K562 (cell line): ENCODE measurements around the gene STK11. TPM values are rescaled to one million over a fixed set of nuclear protein-coding genes. Genes with fewer than 3 reads are reported as not detected.
A peak's percentile ranks its signal among the peaks of the same experiment; 100 is the strongest.

Experiments used
- NONO ChIP-seq, 2 experiments: fragments of 200-400 bp in 1 of 2; fragments of 450-650 bp in 1 of 2; formaldehyde crosslinking in 1 of 2; IDR thresholded peaks; 2 replicates each; pipeline ENCODE4 v1.6.1; 2017; ENCODE audit warnings: low read depth in 2 of 2, mild to moderate bottlenecking in 2 of 2, moderate library complexity in 2 of 2, low read length in 1 of 2
- SIRT6 ChIP-seq: IDR thresholded peaks from one replicate; pipeline ENCODE4 v1.6.1; 2012; ENCODE audit warnings: low read depth, mild to moderate bottlenecking, control low read depth, inconsistent platforms, low read length, moderate library complexity
- SOX6 ChIP-seq: fragments of 450-650 bp; IDR thresholded peaks from 2 replicates; pipeline ENCODE4 v1.6.1; 2014; ENCODE audit warnings: mild to moderate bottlenecking
- TOE1 ChIP-seq, 2 experiments: fragments of 450-650 bp in 1 of 2; sonication (generic) in 1 of 2; formaldehyde crosslinking in 1 of 2; IDR thresholded peaks; 2 replicates each; pipeline versions ENCODE4 v1.7.1 to v1.8.0; 2016 to 2022; ENCODE audit warnings: borderline replicate concordance in 2 of 2, mild to moderate bottlenecking in 2 of 2, antibody characterized with exemption in 1 of 2, inconsistent platforms in 1 of 2, low read depth in 1 of 2, missing genetic modification reagents in 1 of 2, moderate library complexity in 1 of 2
- ZFX ChIP-seq: sonication (generic); formaldehyde crosslinking; IDR thresholded peaks from 2 replicates; pipeline ENCODE4 v1.8.0; 2022; ENCODE audit warnings: mild to moderate bottlenecking, missing genetic modification reagents, moderate library complexity
- ZNF436 ChIP-seq: fragments of 250-450, 450-650 bp; sonication (Bioruptor Pico); formaldehyde crosslinking; IDR thresholded peaks from 2 replicates; pipeline ENCODE4 v1.7.0; 2020; ENCODE audit warnings: mild to moderate bottlenecking
- ZNF76 ChIP-seq: fragments of 250-450 bp; sonication (Bioruptor Pico); IDR thresholded peaks from 2 replicates; pipeline ENCODE4 v1.4.0; 2020; ENCODE audit warnings: mild to moderate bottlenecking, moderate library complexity, borderline replicate concordance
- polyA plus RNA-seq, 8 experiments: library from polyadenylated mRNA; depleted of rRNA in 4 of 8; stranded (reverse) in 5 of 8; unstranded in 3 of 8; fragments of >200 nt; fragmentation: Nextera tagmentation in 2 of 8; fragmentation: Illumina TruSeq in 1 of 8; extraction: Ambion mirVana in 2 of 8; extraction: Trizol in 1 of 8; gene quantifications; 2 replicates each; pipeline versions ENCODE4 v1.2.1 to v1.2.3, GENCODE V29; 2011 to 2014; ENCODE audit warnings: inconsistent platforms in 1 of 8, missing spikeins in 1 of 8
- total RNA-seq, 7 experiments: library from RNA; depleted of rRNA in 6 of 7; stranded (reverse); fragments of >200 nt in 6 of 7; fragmentation: Illumina TruSeq in 2 of 7; extraction: Trizol in 2 of 7; gene quantifications; 2 replicates each; pipeline versions ENCODE4 v1.2.1 to v1.2.3, GENCODE V29; 2011 to 2021; ENCODE audit warnings: low replicate concordance in 1 of 7
- TF ChIP-seq, protein P1 (sequence below): fragments of 450-650 bp; IDR thresholded peaks from 2 replicates; pipeline ENCODE4 v1.6.1; 2016; ENCODE audit warnings: mild to moderate bottlenecking, moderate library complexity
- TF ChIP-seq, protein P2 (sequence below): fragments of 250-450 bp; sonication (Bioruptor Pico); IDR thresholded peaks from 2 replicates; pipeline ENCODE4 v1.8.0; 2021; ENCODE audit warnings: borderline replicate concordance, mild to moderate bottlenecking, moderate library complexity; ENCODE audit not compliant: poor library complexity, severe bottlenecking
- TF ChIP-seq, protein P3 (sequence below): sonication (generic); formaldehyde crosslinking; IDR thresholded peaks from 2 replicates; pipeline ENCODE4 v1.8.1; 2023; ENCODE audit warnings: mild to moderate bottlenecking, missing genetic modification reagents, moderate library complexity
- TF ChIP-seq, protein P4 (sequence below): sonication (generic); formaldehyde crosslinking; IDR thresholded peaks from 2 replicates; pipeline ENCODE4 v1.8.1; 2022; ENCODE audit warnings: missing genetic modification reagents

The STK11 gene
- total and polyA plus RNA-seq, 9 of the 15 experiments (the other 6 are each of a cell fraction or from before 2014, with no cell fraction given), result 0.15 to 96.5 (median 31.7) TPM

DNA sequence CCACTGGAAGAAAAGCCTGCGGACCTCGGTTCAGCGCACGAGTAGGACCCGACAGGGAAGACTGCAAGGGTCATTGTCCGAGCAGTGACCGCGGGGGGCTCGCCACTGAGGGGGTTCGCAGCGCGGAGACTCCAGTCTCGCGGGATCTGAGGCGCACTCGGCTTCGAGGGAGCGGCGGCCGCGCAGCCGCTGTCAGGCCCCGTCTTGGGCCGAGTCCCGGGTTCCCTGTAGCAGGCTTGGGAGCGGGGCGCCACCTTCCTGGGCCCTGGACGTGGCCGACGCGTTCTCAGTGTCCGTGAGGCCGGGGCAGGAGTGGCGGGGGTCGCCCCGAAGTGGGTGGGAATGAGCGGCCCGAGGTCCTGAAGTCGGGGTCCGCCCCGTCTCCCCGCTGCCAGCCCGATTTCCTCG, 69.3 kb downstream of the STK11 start (continued):
- TF ChIP-seq TOE1 (IDR thresholded peaks at IDR 0.05; ENCODE audit: borderline replicate concordance) (peak; percentile 24; the same call in 1 of the 2 replicates), TOE1 (CRISPR knock-in tag; IDR thresholded peaks at IDR 0.05; ENCODE audit: borderline replicate concordance, low read depth) (no peak), SIRT6 (no peak), NONO (IDR thresholded peaks at IDR 0.05; ENCODE audit: low read depth in 2 of 2, low read length in 1 of 2) (no peak), SOX6 (no peak), ZNF76 (CRISPR knock-in tag) (no peak), ZNF436 (no peak), ZFX (peak; percentile 96; the same call in 1 of the 2 replicates)
- TF ChIP-seq, protein P1, sequence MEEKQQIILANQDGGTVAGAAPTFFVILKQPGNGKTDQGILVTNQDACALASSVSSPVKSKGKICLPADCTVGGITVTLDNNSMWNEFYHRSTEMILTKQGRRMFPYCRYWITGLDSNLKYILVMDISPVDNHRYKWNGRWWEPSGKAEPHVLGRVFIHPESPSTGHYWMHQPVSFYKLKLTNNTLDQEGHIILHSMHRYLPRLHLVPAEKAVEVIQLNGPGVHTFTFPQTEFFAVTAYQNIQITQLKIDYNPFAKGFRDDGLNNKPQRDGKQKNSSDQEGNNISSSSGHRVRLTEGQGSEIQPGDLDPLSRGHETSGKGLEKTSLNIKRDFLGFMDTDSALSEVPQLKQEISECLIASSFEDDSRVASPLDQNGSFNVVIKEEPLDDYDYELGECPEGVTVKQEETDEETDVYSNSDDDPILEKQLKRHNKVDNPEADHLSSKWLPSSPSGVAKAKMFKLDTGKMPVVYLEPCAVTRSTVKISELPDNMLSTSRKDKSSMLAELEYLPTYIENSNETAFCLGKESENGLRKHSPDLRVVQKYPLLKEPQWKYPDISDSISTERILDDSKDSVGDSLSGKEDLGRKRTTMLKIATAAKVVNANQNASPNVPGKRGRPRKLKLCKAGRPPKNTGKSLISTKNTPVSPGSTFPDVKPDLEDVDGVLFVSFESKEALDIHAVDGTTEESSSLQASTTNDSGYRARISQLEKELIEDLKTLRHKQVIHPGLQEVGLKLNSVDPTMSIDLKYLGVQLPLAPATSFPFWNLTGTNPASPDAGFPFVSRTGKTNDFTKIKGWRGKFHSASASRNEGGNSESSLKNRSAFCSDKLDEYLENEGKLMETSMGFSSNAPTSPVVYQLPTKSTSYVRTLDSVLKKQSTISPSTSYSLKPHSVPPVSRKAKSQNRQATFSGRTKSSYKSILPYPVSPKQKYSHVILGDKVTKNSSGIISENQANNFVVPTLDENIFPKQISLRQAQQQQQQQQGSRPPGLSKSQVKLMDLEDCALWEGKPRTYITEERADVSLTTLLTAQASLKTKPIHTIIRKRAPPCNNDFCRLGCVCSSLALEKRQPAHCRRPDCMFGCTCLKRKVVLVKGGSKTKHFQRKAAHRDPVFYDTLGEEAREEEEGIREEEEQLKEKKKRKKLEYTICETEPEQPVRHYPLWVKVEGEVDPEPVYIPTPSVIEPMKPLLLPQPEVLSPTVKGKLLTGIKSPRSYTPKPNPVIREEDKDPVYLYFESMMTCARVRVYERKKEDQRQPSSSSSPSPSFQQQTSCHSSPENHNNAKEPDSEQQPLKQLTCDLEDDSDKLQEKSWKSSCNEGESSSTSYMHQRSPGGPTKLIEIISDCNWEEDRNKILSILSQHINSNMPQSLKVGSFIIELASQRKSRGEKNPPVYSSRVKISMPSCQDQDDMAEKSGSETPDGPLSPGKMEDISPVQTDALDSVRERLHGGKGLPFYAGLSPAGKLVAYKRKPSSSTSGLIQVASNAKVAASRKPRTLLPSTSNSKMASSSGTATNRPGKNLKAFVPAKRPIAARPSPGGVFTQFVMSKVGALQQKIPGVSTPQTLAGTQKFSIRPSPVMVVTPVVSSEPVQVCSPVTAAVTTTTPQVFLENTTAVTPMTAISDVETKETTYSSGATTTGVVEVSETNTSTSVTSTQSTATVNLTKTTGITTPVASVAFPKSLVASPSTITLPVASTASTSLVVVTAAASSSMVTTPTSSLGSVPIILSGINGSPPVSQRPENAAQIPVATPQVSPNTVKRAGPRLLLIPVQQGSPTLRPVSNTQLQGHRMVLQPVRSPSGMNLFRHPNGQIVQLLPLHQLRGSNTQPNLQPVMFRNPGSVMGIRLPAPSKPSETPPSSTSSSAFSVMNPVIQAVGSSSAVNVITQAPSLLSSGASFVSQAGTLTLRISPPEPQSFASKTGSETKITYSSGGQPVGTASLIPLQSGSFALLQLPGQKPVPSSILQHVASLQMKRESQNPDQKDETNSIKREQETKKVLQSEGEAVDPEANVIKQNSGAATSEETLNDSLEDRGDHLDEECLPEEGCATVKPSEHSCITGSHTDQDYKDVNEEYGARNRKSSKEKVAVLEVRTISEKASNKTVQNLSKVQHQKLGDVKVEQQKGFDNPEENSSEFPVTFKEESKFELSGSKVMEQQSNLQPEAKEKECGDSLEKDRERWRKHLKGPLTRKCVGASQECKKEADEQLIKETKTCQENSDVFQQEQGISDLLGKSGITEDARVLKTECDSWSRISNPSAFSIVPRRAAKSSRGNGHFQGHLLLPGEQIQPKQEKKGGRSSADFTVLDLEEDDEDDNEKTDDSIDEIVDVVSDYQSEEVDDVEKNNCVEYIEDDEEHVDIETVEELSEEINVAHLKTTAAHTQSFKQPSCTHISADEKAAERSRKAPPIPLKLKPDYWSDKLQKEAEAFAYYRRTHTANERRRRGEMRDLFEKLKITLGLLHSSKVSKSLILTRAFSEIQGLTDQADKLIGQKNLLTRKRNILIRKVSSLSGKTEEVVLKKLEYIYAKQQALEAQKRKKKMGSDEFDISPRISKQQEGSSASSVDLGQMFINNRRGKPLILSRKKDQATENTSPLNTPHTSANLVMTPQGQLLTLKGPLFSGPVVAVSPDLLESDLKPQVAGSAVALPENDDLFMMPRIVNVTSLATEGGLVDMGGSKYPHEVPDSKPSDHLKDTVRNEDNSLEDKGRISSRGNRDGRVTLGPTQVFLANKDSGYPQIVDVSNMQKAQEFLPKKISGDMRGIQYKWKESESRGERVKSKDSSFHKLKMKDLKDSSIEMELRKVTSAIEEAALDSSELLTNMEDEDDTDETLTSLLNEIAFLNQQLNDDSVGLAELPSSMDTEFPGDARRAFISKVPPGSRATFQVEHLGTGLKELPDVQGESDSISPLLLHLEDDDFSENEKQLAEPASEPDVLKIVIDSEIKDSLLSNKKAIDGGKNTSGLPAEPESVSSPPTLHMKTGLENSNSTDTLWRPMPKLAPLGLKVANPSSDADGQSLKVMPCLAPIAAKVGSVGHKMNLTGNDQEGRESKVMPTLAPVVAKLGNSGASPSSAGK, result peak; percentile 74
- TF ChIP-seq, protein P2, sequence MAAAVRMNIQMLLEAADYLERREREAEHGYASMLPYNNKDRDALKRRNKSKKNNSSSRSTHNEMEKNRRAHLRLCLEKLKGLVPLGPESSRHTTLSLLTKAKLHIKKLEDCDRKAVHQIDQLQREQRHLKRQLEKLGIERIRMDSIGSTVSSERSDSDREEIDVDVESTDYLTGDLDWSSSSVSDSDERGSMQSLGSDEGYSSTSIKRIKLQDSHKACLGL, result no peak
- TF ChIP-seq, protein P3, sequence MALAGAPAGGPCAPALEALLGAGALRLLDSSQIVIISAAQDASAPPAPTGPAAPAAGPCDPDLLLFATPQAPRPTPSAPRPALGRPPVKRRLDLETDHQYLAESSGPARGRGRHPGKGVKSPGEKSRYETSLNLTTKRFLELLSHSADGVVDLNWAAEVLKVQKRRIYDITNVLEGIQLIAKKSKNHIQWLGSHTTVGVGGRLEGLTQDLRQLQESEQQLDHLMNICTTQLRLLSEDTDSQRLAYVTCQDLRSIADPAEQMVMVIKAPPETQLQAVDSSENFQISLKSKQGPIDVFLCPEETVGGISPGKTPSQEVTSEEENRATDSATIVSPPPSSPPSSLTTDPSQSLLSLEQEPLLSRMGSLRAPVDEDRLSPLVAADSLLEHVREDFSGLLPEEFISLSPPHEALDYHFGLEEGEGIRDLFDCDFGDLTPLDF (CRISPR knock-in tag), result peak; percentile 58
- TF ChIP-seq, protein P4, sequence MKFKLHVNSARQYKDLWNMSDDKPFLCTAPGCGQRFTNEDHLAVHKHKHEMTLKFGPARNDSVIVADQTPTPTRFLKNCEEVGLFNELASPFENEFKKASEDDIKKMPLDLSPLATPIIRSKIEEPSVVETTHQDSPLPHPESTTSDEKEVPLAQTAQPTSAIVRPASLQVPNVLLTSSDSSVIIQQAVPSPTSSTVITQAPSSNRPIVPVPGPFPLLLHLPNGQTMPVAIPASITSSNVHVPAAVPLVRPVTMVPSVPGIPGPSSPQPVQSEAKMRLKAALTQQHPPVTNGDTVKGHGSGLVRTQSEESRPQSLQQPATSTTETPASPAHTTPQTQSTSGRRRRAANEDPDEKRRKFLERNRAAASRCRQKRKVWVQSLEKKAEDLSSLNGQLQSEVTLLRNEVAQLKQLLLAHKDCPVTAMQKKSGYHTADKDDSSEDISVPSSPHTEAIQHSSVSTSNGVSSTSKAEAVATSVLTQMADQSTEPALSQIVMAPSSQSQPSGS (CRISPR knock-in tag), result no peak
